Smooth muscle cell (in vitro differentiated cells): Measurements from ENCODE around the gene TAAR2. TPM values are rescaled to one million over a fixed set of nuclear protein-coding genes. Genes with fewer than 3 reads are reported as not detected.

ENCODE experiments used
- DNase-seq: peaks from one replicate; lab custom pipeline; 2025; ENCODE audit not compliant: unreplicated experiment; lab: John Stamatoyannopoulos, UW
- H2AFZ ChIP-seq: fragments of 200-600 bp; sonication (generic); 2 replicates; pipeline ENCODE4 v1.6.0; 2016; ENCODE audit warnings: antibody characterized with exemption, low read depth, mild to moderate bottlenecking
- H3F3A ChIP-seq: fragments of 200-600 bp; sonication (generic); 2 replicates; pipeline ENCODE4 v1.6.0; 2017; ENCODE audit warnings: antibody characterized with exemption, low read depth
- H3K27ac ChIP-seq: fragments of 200-600 bp; sonication (generic); 2 replicates; pipeline ENCODE4 v1.5.1; 2016; ENCODE audit warnings: low read depth, mild to moderate bottlenecking
- H3K27me3 ChIP-seq: fragments of 200-600 bp; sonication (generic); 2 replicates; pipeline ENCODE4 v1.6.1; 2016; ENCODE audit warnings: low read depth, mild to moderate bottlenecking
- H3K36me3 ChIP-seq: fragments of 200-600 bp; sonication (generic); 2 replicates; pipeline ENCODE4 v1.5.1; 2016; ENCODE audit warnings: low read depth
- H3K4me1 ChIP-seq: fragments of 200-600 bp; sonication (generic); 2 replicates; pipeline ENCODE4 v1.5.1; 2016; ENCODE audit warnings: low read depth
- H3K4me2 ChIP-seq: fragments of 200-600 bp; sonication (generic); 2 replicates; pipeline ENCODE4 v1.6.0; 2016; ENCODE audit warnings: mild to moderate bottlenecking
- H3K4me3 ChIP-seq: fragments of 200-600 bp; sonication (generic); 2 replicates; pipeline ENCODE4 v1.5.1; 2016; ENCODE audit warnings: mild to moderate bottlenecking
- H3K79me2 ChIP-seq: fragments of 200-600 bp; sonication (generic); 2 replicates; pipeline ENCODE4 v1.6.0; 2016; ENCODE audit warnings: low read depth, mild to moderate bottlenecking
- H3K9ac ChIP-seq: fragments of 200-600 bp; sonication (generic); 2 replicates; pipeline ENCODE4 v1.6.0; 2016; ENCODE audit warnings: low read depth
- H3K9me3 ChIP-seq: fragments of 200-600 bp; sonication (generic); replicated peaks from 2 replicates; pipeline ENCODE4 v1.5.1; 2016; ENCODE audit warnings: low read depth
- H4K20me1 ChIP-seq: fragments of 200-600 bp; sonication (generic); 2 replicates; pipeline ENCODE4 v1.6.0; 2016; ENCODE audit warnings: low read depth
- CTCF ChIP-seq: fragments of 200-600 bp; sonication (generic); IDR thresholded peaks from 2 replicates; pipeline ENCODE4 v1.5.1; 2017; ENCODE audit warnings: borderline replicate concordance, mild to moderate bottlenecking, antibody characterized with exemption; ENCODE audit not compliant: insufficient read depth, poor library complexity, severe bottlenecking
- WGBS: methylation state at CpG from one replicate; pipeline ENCODE4 v1.1.7; 2016; ENCODE audit warnings: low lambda C conversion rate; 5-methylcytosine and 5-hydroxymethylcytosine counted together
- polyA plus RNA-seq: library from polyadenylated mRNA; unstranded; fragments of >200 nt; fragmentation: Nextera tagmentation; extraction: Ambion mirVana; gene quantifications from 2 replicates; pipeline ENCODE4 v1.2.1, GENCODE V29; 2016
- total RNA-seq: library from RNA; depleted of rRNA; stranded (reverse); fragments of >200 nt; gene quantifications from 2 replicates; pipeline ENCODE4 v1.2.3, GENCODE V29; 2014

The TAAR2 gene
- total and polyA plus RNA-seq, 2 experiments from 2014 or later = not detected

GRCh38 chr6:132616677-132617076 lies 7.4 kb downstream of the TAAR2 start:
- 50% methylated on average over 1 of the region's 1 CpG for WGBS
- no peaks in the 10 kb centered on the region for H3F3A ChIP-seq
- no peak overlapping the region for H3K27ac ChIP-seq
- no peaks in the 10 kb centered on the region for H3K79me2 ChIP-seq
- no peak overlapping the region for H3K4me2 ChIP-seq
- H3K4me3 ChIP-seq = no peak overlapping the region
- H3K36me3 ChIP-seq = no peaks in the 10 kb centered on the region
- peak overlapping the region; percentile 28 for H2AFZ ChIP-seq
- H3K9me3 ChIP-seq = no peaks in the 10 kb centered on the region
- DNase-seq = no peak
- no peak for TF ChIP-seq CTCF
- H3K4me1 ChIP-seq = peaks cover 12% of the 10 kb centered on the region
- H4K20me1 ChIP-seq = no peaks in the 10 kb centered on the region
- no peaks in the 10 kb centered on the region for H3K27me3 ChIP-seq
- H3K9ac ChIP-seq = no peak overlapping the region

GRCh38 chr6:132614554-132614953 lies 9.5 kb downstream of the TAAR2 start:
- Histone ChIP-seq H3K9ac (no peak overlapping the region), H3K4me1 (peaks cover 12% of the 10 kb centered on the region), H3K4me2 (peak overlapping the region; percentile 4), H3K27ac (no peak overlapping the region), H4K20me1 (no peaks in the 10 kb centered on the region), H3K4me3 (no peak overlapping the region), H3K36me3 (no peaks in the 10 kb centered on the region), H2AFZ (no peak overlapping the region), H3K79me2 (no peaks in the 10 kb centered on the region), H3F3A (no peaks in the 10 kb centered on the region), H3K27me3 (no peaks in the 10 kb centered on the region), H3K9me3 (no peaks in the 10 kb centered on the region)
- DNase-seq = no peak
- TF ChIP-seq CTCF = no peak
- 86% methylated on average over 7 of the region's 7 CpGs for WGBS

- H3K27ac ChIP-seq = no peak overlapping the region
- 68% methylated on average over 4 of the region's 4 CpGs for WGBS
These were observed 11.5 kb downstream of the TAAR2 start for GRCh38 chr6:132612449-132613108.

More at GRCh38 chr6:132612449-132613108, 11.5 kb downstream of the TAAR2 start:
- Histone ChIP-seq H3K9ac (no peak overlapping the region), H3K27me3 (no peaks in the 10 kb centered on the region), H3K4me1 (peaks cover 12% of the 10 kb centered on the region), H3K4me3 (no peak overlapping the region), H3F3A (no peaks in the 10 kb centered on the region), H2AFZ (no peak overlapping the region), H3K9me3 (no peaks in the 10 kb centered on the region), H3K36me3 (no peaks in the 10 kb centered on the region), H3K79me2 (no peaks in the 10 kb centered on the region), H4K20me1 (no peaks in the 10 kb centered on the region), H3K4me2 (no peak overlapping the region)
- no peak for TF ChIP-seq CTCF
- DNase-seq = no peak
